Measurements from ENCODE around the gene CXorf66.
"Not testable (repeated sequence)": the region's sequence is repeated elsewhere in the genome, so short reads cannot be mapped to it uniquely, and the experiment has no call there.

The CXorf66 gene, protein sequence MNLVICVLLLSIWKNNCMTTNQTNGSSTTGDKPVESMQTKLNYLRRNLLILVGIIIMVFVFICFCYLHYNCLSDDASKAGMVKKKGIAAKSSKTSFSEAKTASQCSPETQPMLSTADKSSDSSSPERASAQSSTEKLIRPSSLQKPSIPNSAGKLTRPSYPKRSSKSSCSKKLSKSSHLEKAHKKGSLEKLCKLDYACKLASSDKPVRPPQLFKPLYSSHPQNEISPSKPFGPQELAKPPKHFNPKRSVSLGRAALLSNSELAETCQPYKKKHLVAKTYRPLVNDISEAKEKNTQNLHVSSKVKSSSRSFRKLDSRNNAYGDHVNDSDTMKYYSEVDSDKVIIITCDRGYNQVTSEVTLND

DNA sequence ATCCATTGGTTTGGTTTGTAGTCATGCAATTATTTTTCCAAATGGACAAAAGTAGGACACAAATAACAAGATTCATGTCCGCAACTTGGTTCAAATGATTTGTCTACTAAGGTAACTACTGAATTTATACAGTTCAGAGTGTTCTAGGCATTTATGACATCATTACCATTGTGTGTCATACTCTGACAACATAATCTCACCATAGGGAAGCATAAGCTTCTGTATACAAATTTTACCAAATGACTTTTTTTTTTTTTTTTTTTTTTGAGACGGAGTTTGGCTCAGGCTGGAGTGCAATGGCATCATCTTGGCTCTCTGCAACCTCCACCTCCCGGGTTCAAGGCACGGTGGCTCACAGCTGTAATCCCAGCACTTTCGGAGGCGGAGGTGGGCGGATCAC lies at the start of gene CXorf66:
CXorf66 (minus strand) TSS at position 101 of the 400 bp plus-strand sequence; CDS start at position 76, 25 bp downstream.
- DNase-seq, result no peak

DNA sequence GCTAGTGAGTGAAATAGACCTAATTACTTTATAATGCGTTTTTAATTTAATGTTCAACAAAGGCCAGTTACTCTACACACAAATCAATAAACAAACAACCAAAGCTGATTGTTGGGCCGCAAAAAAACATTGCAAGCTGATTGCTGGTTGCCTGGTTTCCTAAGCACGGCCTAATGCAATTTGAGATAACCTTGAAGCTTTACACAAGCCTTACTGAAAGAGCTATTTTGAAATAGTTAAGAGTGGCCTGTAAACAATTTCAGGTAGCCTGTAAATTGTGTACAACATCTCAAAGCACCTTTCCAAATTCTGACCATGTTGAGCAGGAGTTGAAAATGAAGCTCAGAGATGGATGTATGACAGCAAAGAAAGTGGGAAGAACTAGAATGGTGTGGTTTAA lies 17.5 kb upstream of the CXorf66 start:
- no peak for DNase-seq

DNA sequence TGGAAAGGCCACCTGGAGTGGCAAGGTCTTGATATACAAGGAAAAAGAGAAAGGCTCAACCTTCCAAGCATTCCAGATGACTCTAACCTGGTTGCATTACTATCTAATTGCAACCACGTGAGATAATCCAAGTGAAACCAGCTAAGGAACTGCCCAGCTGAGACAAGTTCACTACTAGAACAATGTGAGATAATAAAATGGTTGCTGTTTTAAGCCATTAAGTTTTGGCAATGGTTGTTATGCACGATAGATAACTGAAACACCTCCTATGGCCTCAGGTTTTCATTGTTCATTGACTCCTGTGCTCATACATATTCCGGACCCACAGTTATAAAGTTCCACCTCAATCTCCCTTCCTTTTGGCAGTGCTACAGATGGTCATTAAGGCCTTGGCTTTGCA lies 9.2 kb upstream of the CXorf66 start:
- DNase-seq, result no peak

DNA sequence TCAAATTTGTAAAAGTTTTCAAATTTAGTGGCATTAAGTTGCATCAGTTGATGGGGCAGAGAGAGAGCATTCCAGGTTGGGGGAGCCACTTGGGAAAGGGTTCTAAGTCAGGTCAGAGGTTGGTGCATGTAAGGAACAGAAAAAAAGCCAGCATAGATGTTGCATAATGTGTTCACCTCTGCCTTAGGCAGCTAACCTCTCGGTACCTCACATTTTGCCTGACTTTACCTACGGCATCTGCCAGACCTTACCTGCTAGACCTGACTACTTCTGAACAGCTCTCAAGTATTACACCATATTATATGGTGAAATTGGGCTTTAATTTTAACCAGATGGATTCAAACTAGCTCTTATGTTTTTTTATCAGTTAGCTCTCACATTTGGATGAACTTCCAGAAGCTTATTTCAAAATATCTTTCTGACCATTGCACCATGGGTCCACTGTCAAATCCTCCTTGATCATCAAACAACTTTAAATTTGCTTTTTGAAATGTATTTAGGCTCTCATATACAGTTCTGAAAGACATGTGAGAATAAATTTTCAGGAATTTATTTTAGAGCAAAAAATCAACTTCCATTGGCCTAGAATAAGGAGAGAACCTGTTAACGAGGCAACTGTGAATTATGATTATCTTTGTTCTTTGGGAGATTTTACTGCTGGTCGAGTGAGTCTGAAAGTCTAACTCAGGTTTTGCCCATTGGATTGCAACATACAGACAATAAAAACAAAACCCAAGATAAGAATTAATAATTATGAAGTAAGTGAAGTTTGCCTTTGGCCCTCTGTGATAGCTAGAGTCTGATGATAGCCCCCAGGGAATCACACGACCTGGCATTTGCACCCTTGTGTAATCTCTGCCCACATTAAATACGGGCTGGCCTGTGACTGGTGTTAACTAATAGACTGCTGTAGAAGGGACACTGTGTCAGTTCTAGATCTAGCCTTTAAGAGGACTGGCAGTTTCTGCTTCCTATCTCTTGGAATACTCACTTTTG lies 7.6 kb upstream of the CXorf66 start:
- DNase-seq, result no peak

DNA sequence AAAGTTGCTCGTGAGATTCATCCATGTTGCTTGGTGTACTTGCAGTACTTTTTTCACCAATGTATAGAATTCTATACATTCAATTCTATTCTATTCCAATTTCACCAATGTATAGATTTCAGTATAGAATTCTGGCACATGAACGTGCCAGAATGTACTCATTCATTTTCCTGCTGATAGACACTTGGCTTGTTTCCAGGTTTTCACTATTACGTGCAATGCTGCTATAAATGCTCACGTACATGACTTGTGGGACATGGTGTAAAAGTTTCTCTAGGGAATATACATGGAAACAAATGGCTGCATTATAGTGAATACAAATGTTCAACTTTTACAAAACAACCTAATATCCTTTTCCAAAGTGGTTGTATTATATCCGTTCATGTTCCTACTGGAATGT lies 6.8 kb upstream of the CXorf66 start:
- no peak for DNase-seq

DNA sequence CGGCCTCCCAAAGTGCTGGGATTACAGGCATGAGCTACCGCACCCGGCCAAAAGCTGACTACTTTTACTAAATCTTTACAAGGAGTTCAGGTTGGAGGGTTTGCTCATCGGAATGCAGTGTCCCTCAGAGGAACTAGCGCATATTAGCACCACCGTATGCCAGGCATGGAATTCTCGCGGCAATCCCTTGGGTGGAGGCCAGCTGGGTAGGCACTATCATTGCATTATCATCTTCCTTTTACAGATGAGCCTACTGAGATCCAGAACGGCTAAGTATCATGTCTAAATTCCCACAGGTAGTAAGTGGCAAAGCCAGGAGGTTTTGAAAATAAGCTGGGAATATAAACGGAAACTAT lies 6.1 kb upstream of the CXorf66 start:
- DNase-seq, result no peak

DNA sequence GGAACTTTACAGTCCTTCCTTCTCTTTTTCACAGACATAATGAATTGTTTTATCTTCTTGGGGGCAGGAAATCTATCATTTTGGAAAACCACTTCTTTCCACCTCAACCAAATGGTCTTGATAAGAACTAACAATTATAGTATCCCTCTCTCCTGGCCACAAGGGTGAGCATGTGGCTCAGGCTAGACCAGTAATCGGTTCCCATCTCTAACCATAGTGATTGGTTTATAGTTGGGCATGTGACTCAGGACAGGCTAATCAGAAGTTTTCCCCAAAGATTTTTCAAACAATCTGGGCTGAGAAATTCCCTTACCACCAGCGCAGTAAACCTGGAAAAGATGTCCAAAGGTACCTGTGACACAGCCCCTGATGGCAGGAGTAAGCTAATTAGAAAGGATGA lies 4.0 kb upstream of the CXorf66 start:
- DNase-seq, result no peak

DNA sequence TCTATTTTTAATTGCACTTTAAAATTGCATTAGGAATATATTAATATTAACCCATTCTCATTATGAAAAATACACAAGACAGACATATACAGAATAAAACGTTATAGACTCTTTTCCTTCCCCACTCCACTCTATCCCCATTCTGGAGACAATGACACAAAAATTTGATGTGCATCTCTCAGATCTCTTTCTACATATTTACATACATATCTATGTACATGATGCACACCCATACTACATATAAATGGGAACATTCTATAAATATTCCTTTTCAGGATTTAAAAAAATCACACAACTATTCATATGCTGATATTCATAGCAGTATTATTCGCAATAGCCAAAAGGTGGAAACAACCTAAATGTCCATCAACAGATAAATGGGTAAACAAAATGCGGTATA lies 2.4 kb upstream of the CXorf66 start:
- DNase-seq, result no peak

DNA sequence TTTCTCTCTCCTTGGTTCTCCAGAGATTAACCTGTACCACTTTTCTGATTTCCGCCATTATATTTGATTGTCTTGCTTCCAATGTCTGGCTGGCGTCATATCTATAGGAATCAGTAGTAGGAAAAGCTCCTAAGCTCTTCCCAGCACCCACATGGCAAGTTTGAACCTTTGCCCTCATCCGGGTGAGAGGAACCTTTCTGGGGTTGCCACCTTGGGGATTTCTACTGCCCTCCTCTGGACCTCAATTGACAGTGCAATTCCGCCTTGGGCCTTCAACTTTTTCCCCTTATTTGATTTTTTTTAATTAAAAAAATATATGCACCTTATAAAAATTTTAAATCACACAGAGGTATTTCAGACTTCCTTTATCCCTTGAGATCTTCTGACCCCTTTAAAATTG lies 2.0 kb upstream of the CXorf66 start:
- DNase-seq, result no peak

DNA sequence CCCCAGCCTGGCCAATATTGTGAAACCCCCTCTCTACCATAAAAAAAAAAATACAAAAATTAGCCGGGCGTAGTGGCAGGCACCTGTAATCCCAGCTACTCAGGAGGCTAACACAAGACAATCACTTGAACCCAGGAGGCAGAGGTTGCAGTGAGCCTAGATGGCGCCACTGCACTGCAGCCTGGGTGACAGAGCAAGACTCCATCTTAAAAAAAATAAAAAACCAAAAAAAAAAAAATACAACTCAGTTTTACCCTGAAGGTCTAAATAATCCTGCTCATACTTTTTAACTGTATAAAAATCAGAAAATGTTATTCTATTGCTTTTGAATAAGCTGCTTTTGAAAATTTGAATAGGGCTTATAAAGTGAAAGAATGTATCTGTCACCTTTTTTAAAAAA lies 838 bp upstream of the CXorf66 start:
- not testable (repeated sequence) for DNase-seq

DNA sequence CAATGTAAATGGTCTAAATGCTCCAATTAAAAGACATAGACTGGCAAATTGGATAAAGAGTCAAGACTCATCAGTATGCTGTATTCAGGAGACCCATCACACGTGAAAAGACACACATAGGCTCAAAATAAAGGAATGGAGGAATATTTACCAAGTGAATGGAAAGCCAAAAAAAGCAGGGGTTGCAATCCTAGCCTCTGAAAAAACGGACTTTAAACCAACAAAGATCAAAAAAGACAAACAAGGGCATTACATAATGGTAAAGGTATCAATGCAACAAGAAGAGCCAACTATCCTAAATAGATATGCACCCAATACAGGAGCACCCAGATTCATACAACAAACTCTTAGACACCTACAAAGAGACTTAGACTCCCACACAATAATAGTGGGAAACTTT lies 4.2 kb downstream of the CXorf66 start:
- not testable (repeated sequence) for DNase-seq

DNA sequence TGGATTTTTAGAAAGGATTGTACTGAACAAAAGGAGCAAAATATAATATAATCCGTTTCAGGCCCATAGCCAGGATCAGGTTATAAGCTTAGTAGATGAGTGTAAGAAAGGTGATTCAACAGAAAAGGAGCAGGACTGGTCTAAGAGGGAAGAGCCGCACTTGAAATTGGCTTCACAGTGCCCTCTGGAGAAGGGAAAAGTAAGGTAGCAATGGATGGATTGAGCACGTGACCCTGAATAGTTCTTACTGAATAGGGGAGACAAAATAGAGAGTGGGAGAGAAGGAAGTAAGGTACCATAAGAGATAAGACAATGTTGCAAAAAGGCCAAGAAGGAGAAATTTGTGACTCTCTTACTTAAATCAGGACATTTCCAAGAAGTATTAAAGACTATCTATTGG lies 15.6 kb downstream of the CXorf66 start:
- DNase-seq, result no peak

DNA sequence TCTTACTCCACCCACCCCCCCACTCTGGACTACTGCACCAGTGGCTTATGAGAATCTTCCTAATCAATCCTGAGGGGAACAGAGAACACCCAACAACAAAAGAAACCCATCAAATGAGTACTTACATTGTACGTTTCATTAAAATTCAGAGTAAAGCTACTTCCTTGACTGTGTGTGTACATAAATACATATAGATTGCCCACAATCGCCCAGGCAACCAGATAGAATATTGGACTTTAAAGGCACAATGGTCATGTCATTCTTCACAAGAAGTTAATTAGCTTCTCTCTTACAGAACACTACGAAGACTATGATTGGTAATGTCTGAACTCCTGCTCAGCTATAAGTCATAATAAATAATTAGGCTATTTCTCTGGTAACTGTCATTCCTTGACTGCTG lies 20.2 kb downstream of the CXorf66 start:
- DNase-seq, result no peak

DNA sequence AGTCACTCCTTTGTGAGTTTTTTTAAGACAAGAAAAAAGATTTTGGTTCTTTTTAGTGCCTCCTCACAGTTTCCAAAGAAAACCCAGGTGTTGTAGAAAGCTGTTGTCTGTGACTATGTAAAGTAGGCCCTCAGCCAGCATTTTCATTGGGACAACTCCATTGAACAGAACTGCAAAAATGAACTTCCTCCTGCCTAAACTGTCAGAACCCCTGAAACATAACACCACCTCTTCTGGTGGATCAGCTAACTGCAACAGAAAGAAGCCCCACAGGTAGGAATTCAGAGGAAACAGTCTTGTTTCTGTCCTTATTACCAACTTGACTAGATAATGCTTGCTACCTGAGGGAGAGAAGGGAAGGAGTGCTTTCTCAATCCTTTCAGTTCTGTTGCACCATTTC lies 29.1 kb downstream of the CXorf66 start:
- DNase-seq, result no peak

DNA sequence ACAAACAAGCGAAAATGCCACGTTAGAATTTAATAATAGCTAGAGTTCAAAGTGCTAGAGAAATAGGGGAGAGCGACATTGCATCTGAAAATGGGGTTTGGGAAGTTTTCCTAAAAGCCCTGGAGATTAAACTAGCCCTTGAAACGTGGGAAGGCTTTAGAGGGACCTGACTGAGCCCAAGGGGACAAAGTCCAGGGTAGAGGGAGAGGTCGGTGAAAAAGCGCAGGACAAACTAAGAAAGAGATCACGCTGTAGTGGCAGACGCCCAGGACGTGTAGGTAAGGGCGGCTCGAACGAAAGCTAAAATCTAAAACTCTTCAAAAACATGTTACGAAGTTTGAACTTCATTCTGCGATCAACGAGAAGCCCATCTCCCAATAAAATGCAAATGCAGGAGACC lies 31.4 kb downstream of the CXorf66 start:
- DNase-seq, result no peak

DNA sequence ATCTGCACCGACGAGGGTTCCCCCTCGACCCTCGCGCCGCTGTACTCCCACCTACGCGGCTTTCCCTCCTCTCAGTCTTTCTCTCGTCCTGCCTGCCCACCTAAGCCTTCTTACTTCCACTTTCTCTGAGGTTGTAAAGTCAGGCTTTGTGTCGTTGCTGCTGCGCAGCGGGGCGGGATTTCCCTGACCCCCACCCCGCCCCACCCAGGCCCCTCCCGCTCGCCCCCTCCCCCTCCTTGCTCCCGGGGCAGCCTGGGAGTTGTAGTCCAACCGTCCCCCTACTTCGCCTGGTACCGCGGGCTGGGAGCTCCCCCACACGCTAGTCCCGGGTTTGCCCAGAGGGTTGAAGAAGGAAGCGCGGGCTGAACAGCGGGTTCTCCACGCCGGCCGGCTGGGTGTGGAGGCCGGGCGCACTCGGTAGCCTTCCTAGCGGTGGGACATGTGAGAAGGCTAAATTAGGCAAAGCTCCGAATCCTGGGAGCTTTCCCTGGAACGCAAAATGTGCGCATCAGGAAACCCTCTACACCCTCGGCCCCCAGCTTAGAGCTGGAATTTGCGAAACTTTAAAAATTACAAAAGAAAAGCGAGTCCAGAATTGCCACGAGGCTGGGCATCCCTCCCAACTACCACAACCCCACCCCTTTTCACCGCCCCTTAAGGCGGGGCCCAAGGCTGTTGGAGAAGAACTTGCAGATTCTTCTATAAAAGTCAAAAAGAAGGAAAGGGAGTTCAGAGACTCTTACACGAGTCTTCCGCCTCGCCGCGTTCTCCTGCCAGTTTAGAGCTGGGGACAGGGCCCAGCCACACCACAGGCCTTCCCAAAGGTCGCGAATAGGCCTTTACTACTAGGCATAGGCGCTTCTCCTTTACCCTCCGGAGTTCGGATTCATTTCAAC lies 32.2 kb downstream of the CXorf66 start, which contains the start of gene ATP11C:
ATP11C (minus strand) TSS at position 153 of the 896 bp plus-strand sequence. CDS start 1,011 bp downstream, outside the sequence.
- DNase-seq, result peak; percentile 78

DNA sequence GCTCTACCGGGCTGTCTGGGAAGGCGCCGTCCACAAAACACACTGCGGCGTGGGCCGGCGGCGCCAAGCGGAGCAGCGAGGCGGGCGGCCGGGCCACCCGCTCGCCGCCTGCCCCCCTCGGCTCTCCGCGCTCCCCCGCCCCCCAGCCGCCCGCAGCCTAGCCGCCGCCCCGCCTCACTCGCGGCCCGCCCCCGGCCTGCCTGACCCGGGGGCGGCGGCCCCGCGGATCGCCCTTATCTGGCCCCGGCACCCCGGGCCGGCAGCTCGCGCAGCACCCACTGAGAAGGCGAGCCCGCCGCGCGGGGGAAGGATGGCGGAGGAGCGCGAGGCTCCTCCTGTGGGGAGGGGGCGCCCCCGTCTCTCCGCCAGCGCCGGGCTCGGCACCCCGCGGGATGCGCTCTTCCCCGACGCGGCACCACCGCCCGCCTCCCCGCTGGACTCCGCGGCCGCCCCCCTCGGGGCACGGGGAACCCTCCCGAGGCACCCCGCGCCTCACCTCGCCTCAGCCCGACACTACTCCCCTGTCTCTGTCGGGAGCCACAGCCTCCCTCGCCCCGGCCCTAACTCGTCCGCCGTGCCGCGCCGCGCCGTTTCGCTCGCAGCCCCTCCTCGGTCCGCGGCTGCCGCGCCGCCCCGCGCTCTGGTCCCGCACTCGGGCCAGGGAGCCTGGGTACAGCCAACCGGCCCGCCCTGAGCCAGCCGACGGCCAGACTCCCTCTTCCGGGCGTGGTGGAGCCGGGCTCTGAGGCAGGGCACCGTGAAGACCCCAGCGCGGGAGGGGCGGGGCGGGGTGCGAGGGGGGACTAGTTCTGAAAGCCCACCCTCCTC lies 33.0 kb downstream of the CXorf66 start:
- DNase-seq, result peak; percentile 39

DNA sequence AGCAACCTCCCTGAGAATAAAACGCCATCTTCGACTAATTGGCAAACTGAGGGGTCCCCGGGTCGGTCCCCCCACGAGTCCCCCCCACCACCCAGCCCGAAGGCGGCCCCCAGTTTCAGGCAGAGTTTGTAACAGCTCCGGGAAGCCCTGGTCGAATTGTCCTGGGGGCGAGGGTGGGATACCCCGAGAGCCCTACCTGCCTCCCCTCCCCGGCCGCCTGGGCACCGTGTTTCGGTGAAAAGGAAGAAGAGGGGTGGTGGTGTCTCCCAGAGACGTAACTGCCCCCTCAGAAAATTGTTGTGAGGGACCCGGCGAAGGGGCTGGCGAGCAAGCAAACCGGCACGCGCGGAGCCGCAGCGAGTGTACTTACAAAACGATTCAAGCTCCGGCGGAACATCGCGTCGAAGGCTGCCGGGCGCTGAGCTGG lies 33.7 kb downstream of the CXorf66 start:
- DNase-seq, result peak; percentile 0

DNA sequence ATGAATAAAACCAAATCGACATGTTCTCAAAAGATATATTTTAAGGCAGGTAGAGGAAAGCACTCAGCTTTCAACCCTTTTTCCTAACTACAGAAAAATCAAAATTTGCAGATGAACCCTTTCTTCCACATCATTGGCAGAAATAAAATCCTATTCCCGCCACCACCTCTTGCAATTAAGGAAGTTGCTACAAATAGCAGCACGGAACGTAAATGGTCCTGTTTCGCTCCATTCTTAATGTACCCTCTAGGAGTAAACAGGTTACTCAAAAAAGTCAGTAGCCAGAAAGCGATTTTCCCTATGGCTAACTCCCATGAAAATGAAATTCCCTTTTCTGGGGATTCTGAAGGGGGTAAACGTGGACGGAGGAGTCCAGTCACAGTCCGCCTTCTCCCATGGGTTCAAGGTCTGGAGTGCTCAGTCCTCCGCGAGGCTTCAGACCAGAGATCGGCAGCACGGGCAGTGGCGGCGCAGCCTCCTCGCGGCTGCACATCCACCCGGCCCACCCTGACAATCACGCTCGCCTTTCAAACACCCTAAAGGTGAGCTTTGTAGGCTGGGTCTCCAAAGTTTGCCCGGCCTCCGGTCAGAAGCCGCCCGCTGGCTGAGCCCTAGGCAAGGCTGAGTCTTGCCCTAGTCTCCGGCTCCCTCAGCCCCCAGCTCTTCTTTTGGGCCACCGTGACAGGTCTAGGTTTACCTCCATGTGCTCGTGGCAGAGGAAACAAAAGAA lies 34.2 kb downstream of the CXorf66 start:
- DNase-seq, result peak; percentile 1

DNA sequence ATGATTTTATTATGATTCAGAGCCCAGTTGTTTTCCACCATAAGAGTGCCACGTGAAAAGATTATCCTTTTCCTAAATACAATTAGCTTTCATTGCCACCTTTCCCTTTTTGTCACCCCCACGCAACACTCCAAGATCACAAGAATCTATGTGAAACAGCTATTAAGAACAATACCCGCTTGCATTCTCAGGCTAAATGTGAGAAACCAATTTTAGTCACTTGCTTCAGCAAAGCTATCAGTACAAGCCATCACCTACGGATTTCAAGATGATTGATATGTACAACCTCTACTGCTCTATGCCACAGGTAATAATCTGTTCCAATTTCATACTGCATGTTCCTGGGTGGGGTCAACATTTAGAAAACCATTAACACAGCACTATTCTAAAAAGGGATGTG lies 34.9 kb downstream of the CXorf66 start:
- no peak for DNase-seq

DNA sequence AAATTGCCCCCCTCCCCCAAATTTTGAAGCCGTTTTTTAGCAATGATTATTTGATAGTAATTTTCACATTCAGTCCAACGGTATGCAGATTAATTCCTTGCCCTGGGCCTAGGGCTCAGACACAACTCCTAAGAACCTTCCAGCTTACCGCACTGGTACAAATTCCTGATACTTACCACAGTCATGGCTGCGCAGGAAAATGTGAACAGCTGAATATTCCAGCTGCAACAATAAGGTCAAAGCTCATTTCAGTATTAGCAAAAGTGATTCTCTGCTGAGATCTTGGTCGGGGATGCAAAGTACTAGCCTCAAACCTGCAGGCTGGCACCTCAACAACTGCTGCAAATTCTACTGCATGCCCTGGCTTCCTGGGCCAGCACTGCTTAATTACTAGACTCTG lies 35.4 kb downstream of the CXorf66 start:
- no peak for DNase-seq
